Smooth muscle cell (in vitro differentiated cells): Measurements from ENCODE around the gene POLR2E. TPM values are rescaled to one million over a fixed set of nuclear protein-coding genes. Genes with fewer than 3 reads are reported as not detected.

ENCODE experiments used
- DNase-seq: peaks from one replicate; lab custom pipeline; 2025; ENCODE audit not compliant: unreplicated experiment; lab: John Stamatoyannopoulos, UW
- H2AFZ ChIP-seq: fragments of 200-600 bp; sonication (generic); 2 replicates; pipeline ENCODE4 v1.6.0; 2016; ENCODE audit warnings: antibody characterized with exemption, low read depth, mild to moderate bottlenecking
- H3F3A ChIP-seq: fragments of 200-600 bp; sonication (generic); 2 replicates; pipeline ENCODE4 v1.6.0; 2017; ENCODE audit warnings: antibody characterized with exemption, low read depth
- H3K27ac ChIP-seq: fragments of 200-600 bp; sonication (generic); 2 replicates; pipeline ENCODE4 v1.5.1; 2016; ENCODE audit warnings: low read depth, mild to moderate bottlenecking
- H3K27me3 ChIP-seq: fragments of 200-600 bp; sonication (generic); 2 replicates; pipeline ENCODE4 v1.6.1; 2016; ENCODE audit warnings: low read depth, mild to moderate bottlenecking
- H3K36me3 ChIP-seq: fragments of 200-600 bp; sonication (generic); 2 replicates; pipeline ENCODE4 v1.5.1; 2016; ENCODE audit warnings: low read depth
- H3K4me1 ChIP-seq: fragments of 200-600 bp; sonication (generic); 2 replicates; pipeline ENCODE4 v1.5.1; 2016; ENCODE audit warnings: low read depth
- H3K4me2 ChIP-seq: fragments of 200-600 bp; sonication (generic); 2 replicates; pipeline ENCODE4 v1.6.0; 2016; ENCODE audit warnings: mild to moderate bottlenecking
- H3K4me3 ChIP-seq: fragments of 200-600 bp; sonication (generic); 2 replicates; pipeline ENCODE4 v1.5.1; 2016; ENCODE audit warnings: mild to moderate bottlenecking
- H3K79me2 ChIP-seq: fragments of 200-600 bp; sonication (generic); 2 replicates; pipeline ENCODE4 v1.6.0; 2016; ENCODE audit warnings: low read depth, mild to moderate bottlenecking
- H3K9ac ChIP-seq: fragments of 200-600 bp; sonication (generic); 2 replicates; pipeline ENCODE4 v1.6.0; 2016; ENCODE audit warnings: low read depth
- H3K9me3 ChIP-seq: fragments of 200-600 bp; sonication (generic); replicated peaks from 2 replicates; pipeline ENCODE4 v1.5.1; 2016; ENCODE audit warnings: low read depth
- H4K20me1 ChIP-seq: fragments of 200-600 bp; sonication (generic); 2 replicates; pipeline ENCODE4 v1.6.0; 2016; ENCODE audit warnings: low read depth
- CTCF ChIP-seq: fragments of 200-600 bp; sonication (generic); IDR thresholded peaks from 2 replicates; pipeline ENCODE4 v1.5.1; 2017; ENCODE audit warnings: borderline replicate concordance, mild to moderate bottlenecking, antibody characterized with exemption; ENCODE audit not compliant: insufficient read depth, poor library complexity, severe bottlenecking
- WGBS: methylation state at CpG from one replicate; pipeline ENCODE4 v1.1.7; 2016; ENCODE audit warnings: low lambda C conversion rate; 5-methylcytosine and 5-hydroxymethylcytosine counted together
- polyA plus RNA-seq: library from polyadenylated mRNA; unstranded; fragments of >200 nt; fragmentation: Nextera tagmentation; extraction: Ambion mirVana; gene quantifications from 2 replicates; pipeline ENCODE4 v1.2.1, GENCODE V29; 2016
- total RNA-seq: library from RNA; depleted of rRNA; stranded (reverse); fragments of >200 nt; gene quantifications from 2 replicates; pipeline ENCODE4 v1.2.3, GENCODE V29; 2014

Gene POLR2E
- total and polyA plus RNA-seq, 2 experiments from 2014 or later, result 114 to 235 TPM

GRCh38 chr19:1057176-1057855 lies 37.9 kb downstream of the POLR2E start:
- Histone ChIP-seq H3F3A (no peaks in the 10 kb centered on the region), H3K4me3 (no peak overlapping the region), H3K36me3 (peaks cover 26% of the 10 kb centered on the region), H3K4me2 (no peak overlapping the region), H2AFZ (no peak overlapping the region), H3K4me1 (no peaks in the 10 kb centered on the region), H3K9me3 (peaks cover 19% of the 10 kb centered on the region), H3K27ac (no peak overlapping the region), H3K79me2 (no peaks in the 10 kb centered on the region), H3K9ac (no peak overlapping the region), H4K20me1 (no peaks in the 10 kb centered on the region), H3K27me3 (no peaks in the 10 kb centered on the region)
- 80% methylated on average over 3 of the region's 3 CpGs for WGBS
- DNase-seq, result no peak
- TF ChIP-seq CTCF, result no peak

- no peak for DNase-seq
- H3K4me3 ChIP-seq, result no peak overlapping the region
- H3K4me1 ChIP-seq, result no peaks in the 10 kb centered on the region
- no peak overlapping the region for H2AFZ ChIP-seq
- H3K79me2 ChIP-seq, result no peaks in the 10 kb centered on the region
- no peak overlapping the region for H3K27ac ChIP-seq
- no peak overlapping the region for H3K9ac ChIP-seq
- TF ChIP-seq CTCF, result no peak
- WGBS, result 98% methylated on average over 20 of the region's 20 CpGs
- no peaks in the 10 kb centered on the region for H3K27me3 ChIP-seq
- H3K36me3 ChIP-seq, result peaks cover 26% of the 10 kb centered on the region
- H3K4me2 ChIP-seq, result no peak overlapping the region
- H3F3A ChIP-seq, result no peaks in the 10 kb centered on the region
- peaks cover 19% of the 10 kb centered on the region for H3K9me3 ChIP-seq
- H4K20me1 ChIP-seq, result no peaks in the 10 kb centered on the region
Measured at GRCh38 chr19:1055886-1056620, 39.1 kb downstream of the POLR2E start.

- H3K4me2 ChIP-seq, result no peak overlapping the region
- H3K79me2 ChIP-seq, result no peaks in the 10 kb centered on the region
- peaks cover 19% of the 10 kb centered on the region for H3K9me3 ChIP-seq
- no peak overlapping the region for H3K9ac ChIP-seq
- 98% methylated on average over 14 of the region's 14 CpGs for WGBS
- H2AFZ ChIP-seq, result no peak overlapping the region
- no peak for TF ChIP-seq CTCF
- no peak for DNase-seq
- H3K27me3 ChIP-seq, result no peaks in the 10 kb centered on the region
- H3K4me3 ChIP-seq, result no peak overlapping the region
- H3K4me1 ChIP-seq, result no peaks in the 10 kb centered on the region
- H4K20me1 ChIP-seq, result no peaks in the 10 kb centered on the region
- H3K27ac ChIP-seq, result no peak overlapping the region
- peaks cover 26% of the 10 kb centered on the region for H3K36me3 ChIP-seq
- H3F3A ChIP-seq, result no peaks in the 10 kb centered on the region
Measured at GRCh38 chr19:1055028-1055425, 40.1 kb downstream of the POLR2E start.
